Keratinocyte (primary cell): Measurements from ENCODE around the gene COASY. TPM values are rescaled to one million over a fixed set of nuclear protein-coding genes. Genes with fewer than 3 reads are reported as not detected.

ENCODE experiments used
- DNase-seq: peaks from one replicate; pipeline ENCODE4 v3.0.0-alpha.2; 2011; ENCODE audit warnings: low read depth, missing footprints, low spot score
- FAIRE-seq: peaks from 2 replicates; lab custom pipeline; 2011; peaks lifted over from hg19 to GRCh38; lab: Jason Lieb, UNC
- H2AFZ ChIP-seq: 2 replicates; pipeline ENCODE4 v1.6.0; 2012; ENCODE audit warnings: low read length, control low read depth, inconsistent platforms; ENCODE audit not compliant: control insufficient read depth
- H3K27ac ChIP-seq: 2 replicates; pipeline ENCODE4 v1.5.1; 2011; ENCODE audit warnings: low read length; ENCODE audit not compliant: control insufficient read depth, insufficient read depth
- H3K27me3 ChIP-seq: 3 replicates; pipeline ENCODE4 v1.6.0; 2011; ENCODE audit warnings: low read length; ENCODE audit not compliant: control insufficient read depth, insufficient read depth; ENCODE audit errors: extremely low read depth
- H3K36me3 ChIP-seq, 2 experiments: 2 replicates in 1 of 2; 3 replicates in 1 of 2; pipeline ENCODE4 v1.5.1; 2011; ENCODE audit warnings: low read length in 2 of 2, mild to moderate bottlenecking in 1 of 2; ENCODE audit not compliant: control insufficient read depth in 2 of 2, insufficient read depth in 2 of 2; ENCODE audit errors: extremely low read depth in 1 of 2
- H3K4me1 ChIP-seq: 3 replicates; pipeline ENCODE4 v1.5.1; 2011; ENCODE audit warnings: low read length; ENCODE audit not compliant: control insufficient read depth, insufficient read depth; ENCODE audit errors: extremely low read depth
- H3K4me2 ChIP-seq: 3 replicates; pipeline ENCODE4 v1.6.0; 2011; ENCODE audit warnings: low read depth, low read length; ENCODE audit not compliant: control insufficient read depth, insufficient read depth; ENCODE audit errors: extremely low read depth
- H3K4me3 ChIP-seq, 3 experiments: fragments of 200-600 bp in 1 of 3; sonication (generic) in 1 of 3; 2 replicates in 2 of 3; 3 replicates in 1 of 3; pipeline ENCODE4 v1.5.1; 2011 to 2016; ENCODE audit warnings: low read length in 3 of 3, mild to moderate bottlenecking in 3 of 3, control low read depth in 2 of 3, inconsistent platforms in 1 of 3, low read depth in 1 of 3, mixed read lengths in 1 of 3, mixed run types in 1 of 3, moderate library complexity in 1 of 3; ENCODE audit not compliant: control insufficient read depth in 2 of 3, insufficient read depth in 2 of 3; ENCODE audit errors: extremely low read depth in 1 of 3
- H3K79me2 ChIP-seq: 2 replicates; pipeline ENCODE4 v1.6.0; 2012; ENCODE audit warnings: low read length; ENCODE audit not compliant: control insufficient read depth, insufficient read depth
- H3K9ac ChIP-seq: 3 replicates; pipeline ENCODE4 v1.6.0; 2011; ENCODE audit warnings: low read length; ENCODE audit not compliant: control insufficient read depth, insufficient read depth; ENCODE audit errors: extremely low read depth
- H3K9me1 ChIP-seq: 3 replicates; pipeline ENCODE4 v1.6.0; 2011; ENCODE audit warnings: low read length; ENCODE audit not compliant: control insufficient read depth, insufficient read depth; ENCODE audit errors: extremely low read depth
- H3K9me3 ChIP-seq: 2 replicates; pipeline ENCODE4 v1.5.1; 2012; ENCODE audit warnings: low read depth, low read length; ENCODE audit not compliant: control insufficient read depth
- H4K20me1 ChIP-seq: 3 replicates; pipeline ENCODE4 v1.6.0; 2011; ENCODE audit warnings: low read length; ENCODE audit not compliant: control insufficient read depth, insufficient read depth; ENCODE audit errors: extremely low read depth
- CTCF ChIP-seq, 3 experiments: IDR thresholded peaks in 1 of 3; conservative IDR thresholded peaks in 1 of 3; optimal IDR thresholded peaks in 1 of 3; 2 replicates in 2 of 3; 3 replicates in 1 of 3; pipeline versions ENCODE3 to v1.5.1; 2011; ENCODE audit warnings: low read length in 3 of 3, mild to moderate bottlenecking in 3 of 3, moderate library complexity in 2 of 3, control low read depth in 1 of 3, inconsistent platforms in 1 of 3; ENCODE audit not compliant: insufficient read depth in 2 of 3; ENCODE audit errors: extremely low read depth in 1 of 3
- EZH2 ChIP-seq: IDR thresholded peaks from one replicate; pipeline ENCODE4 v1.6.1; 2012; ENCODE audit warnings: inconsistent platforms, mild to moderate bottlenecking, low read length, moderate library complexity
- dilution Hi-C: fragments of 300-500 bp; cut with MboI; formaldehyde crosslinking; loops from one replicate; pipeline ENCODE4 v1.7.0; 2020; ENCODE audit warnings: low sequenced_read_pairs; ENCODE audit not compliant: extremely low pct_ligation_motif_present
- polyA plus RNA-seq, 5 experiments: library from polyadenylated mRNA; depleted of rRNA in 3 of 5; stranded (reverse) in 3 of 5; stranded (forward) in 1 of 5; unstranded in 1 of 5; fragments of >200 nt; gene quantifications; 1 replicate in 1 of 5; 2 replicates in 3 of 5; 3 replicates in 1 of 5; pipeline versions ENCODE4 v1.2.1 to v1.2.3, GENCODE V29; 2011 to 2012; ENCODE audit warnings: missing spikeins in 2 of 5, low read depth in 1 of 5, low replicate concordance in 1 of 5

COASY gene
- polyA plus RNA-seq, 1 donor (not counting 4 experiments of a cell fraction or from before 2014, with no cell fraction given), result 26.2 TPM

GRCh38 chr17:42526031-42526444 lies 35.9 kb upstream of the COASY start:
- H3K27ac ChIP-seq, result no peak overlapping the region
- dilution Hi-C loops, result no loop called here
- TF ChIP-seq CTCF (optimal IDR thresholded peaks at IDR 0.05 in 1 of 3, IDR thresholded peaks at IDR 0.05 in 1 of 3, conservative IDR thresholded peaks at IDR 0.05 in 1 of 3; ENCODE audit: extremely low read depth in 1 of 3, insufficient read depth in 2 of 3, low read length in 3 of 3) (no peak), EZH2 (no peak)

GRCh38 chr17:42527932-42528331 lies 34.0 kb upstream of the COASY start:
- no peaks in the 10 kb centered on the region for H3K27me3 ChIP-seq
- no peak overlapping the region for H3K4me2 ChIP-seq
- no peak overlapping the region for H2AFZ ChIP-seq
- no peak for FAIRE-seq
- dilution Hi-C loops, result no loop called here
- peaks cover 38% of the 10 kb centered on the region for H3K4me1 ChIP-seq
- DNase-seq, result no peak
- no peaks in the 10 kb centered on the region for H3K79me2 ChIP-seq
- H3K9ac ChIP-seq, result no peak overlapping the region
- no peaks in the 10 kb centered on the region for H4K20me1 ChIP-seq
- H3K9me1 ChIP-seq, result no peaks in the 10 kb centered on the region
- H3K27ac ChIP-seq, result no peak overlapping the region
- no peak overlapping the region for H3K4me3 ChIP-seq
- no peak for TF ChIP-seq EZH2
- TF ChIP-seq CTCF (optimal IDR thresholded peaks at IDR 0.05 in 1 of 3, IDR thresholded peaks at IDR 0.05 in 1 of 3, conservative IDR thresholded peaks at IDR 0.05 in 1 of 3; ENCODE audit: extremely low read depth in 1 of 3, insufficient read depth in 2 of 3, low read length in 3 of 3), result no peak
- H3K36me3 ChIP-seq, result no peaks in the 10 kb centered on the region
- no peaks in the 10 kb centered on the region for H3K9me3 ChIP-seq

More at GRCh38 chr17:42526031-42526444, 35.9 kb upstream of the COASY start:
- Histone ChIP-seq H3K79me2 (no peaks in the 10 kb centered on the region), H3K9ac (no peak overlapping the region), H3K36me3 (peaks cover 0 to 3% of the 10 kb centered on the region in 2 experiments), H3K9me3 (no peaks in the 10 kb centered on the region), H3K4me1 (peaks cover 34% of the 10 kb centered on the region), H4K20me1 (no peaks in the 10 kb centered on the region), H3K4me3 (no peak overlapping the region), H3K27me3 (no peaks in the 10 kb centered on the region), H3K4me2 (no peak overlapping the region), H3K9me1 (no peaks in the 10 kb centered on the region), H2AFZ (no peak overlapping the region)
- DNase-seq, result no peak
- FAIRE-seq, result no peak
